ENCODE data around the gene KLF8. TPM values are rescaled to one million over a fixed set of nuclear protein-coding genes. Genes with fewer than 3 reads are reported as not detected.

Gene KLF8
- polyA plus RNA-seq, 1 experiment: 1.9 TPM

GRCh38 chrX:56314334-56314733, 82.2 kb downstream of the KLF8 start:
- DNase-seq (ENCODE audit: low read depth): no peak
- no peak overlapping the region for H3K4me3 ChIP-seq (ENCODE audit: low read depth, low read length)
- POLR2A ChIA-PET: no interaction called here
- CTCF ChIA-PET: no interaction called here
- no peaks in the 10 kb centered on the region for H3K36me3 ChIP-seq (ENCODE audit: control insufficient read depth, insufficient read depth, low read length)
- no peaks in the 10 kb centered on the region for H3K27me3 ChIP-seq (ENCODE audit: control insufficient read depth, insufficient read depth, low read length)
- TF ChIP-seq CTCF (IDR thresholded peaks at IDR 0.05; ENCODE audit: insufficient read depth, low read depth, low read length): no peak

GRCh38 chrX:56318076-56318475, 85.9 kb downstream of the KLF8 start:
- Histone ChIP-seq H3K27me3 (ENCODE audit: control insufficient read depth, insufficient read depth, low read length) (no peaks in the 10 kb centered on the region), H3K36me3 (ENCODE audit: control insufficient read depth, insufficient read depth, low read length) (no peaks in the 10 kb centered on the region), H3K4me3 (ENCODE audit: low read depth, low read length) (no peak overlapping the region)
- CTCF ChIA-PET: no interaction called here
- no peak for DNase-seq (ENCODE audit: low read depth)
- POLR2A ChIA-PET: no interaction called here
- no peak for TF ChIP-seq CTCF (IDR thresholded peaks at IDR 0.05; ENCODE audit: insufficient read depth, low read depth, low read length)

GRCh38 chrX:56319165-56319564, 87.0 kb downstream of the KLF8 start:
- Histone ChIP-seq H3K4me3 (ENCODE audit: low read depth, low read length) (no peak overlapping the region), H3K27me3 (ENCODE audit: control insufficient read depth, insufficient read depth, low read length) (no peaks in the 10 kb centered on the region), H3K36me3 (ENCODE audit: control insufficient read depth, insufficient read depth, low read length) (no peaks in the 10 kb centered on the region)
- ChIA-PET POLR2A (no interaction called here), CTCF (no interaction called here)
- TF ChIP-seq CTCF (IDR thresholded peaks at IDR 0.05; ENCODE audit: insufficient read depth, low read depth, low read length): no peak
- DNase-seq (ENCODE audit: low read depth): no peak
